Hippocampal formation (tissue), 2 donors: Measurements from ENCODE around the gene RALGAPB.
"Not testable (repeated sequence)": the region's sequence is repeated elsewhere in the genome, so short reads cannot be mapped to it uniquely, and the experiment has no call there.

Experiments
- DNase-seq, 2 donors: peaks; one replicate each; lab custom pipeline; 2025; lab: John Stamatoyannopoulos, UW

The RALGAPB gene

GRCh38 chr20:38497246-38497935 lies 24.7 kb downstream of the RALGAPB start:
- no peak for DNase-seq

DNA sequence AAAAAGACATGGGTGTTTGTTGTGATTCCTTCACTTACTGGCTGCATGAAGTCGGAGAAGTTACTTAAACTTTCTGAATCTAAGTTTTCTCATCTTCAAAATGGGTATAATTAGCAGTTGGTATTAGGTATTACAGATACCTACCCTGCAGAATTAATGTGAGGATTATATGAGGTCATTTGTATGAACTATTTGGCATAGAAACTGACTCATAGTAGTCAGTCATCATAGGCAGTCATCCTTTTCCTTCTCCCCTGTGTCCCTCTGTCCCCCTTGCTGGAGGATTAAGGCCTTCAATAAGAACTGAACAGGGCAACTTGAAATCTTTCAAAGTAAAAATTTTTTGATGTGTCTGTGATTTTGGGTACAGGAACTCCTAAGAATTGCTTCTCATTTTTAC lies 26.3 kb downstream of the RALGAPB start:
- no peak for DNase-seq

DNA sequence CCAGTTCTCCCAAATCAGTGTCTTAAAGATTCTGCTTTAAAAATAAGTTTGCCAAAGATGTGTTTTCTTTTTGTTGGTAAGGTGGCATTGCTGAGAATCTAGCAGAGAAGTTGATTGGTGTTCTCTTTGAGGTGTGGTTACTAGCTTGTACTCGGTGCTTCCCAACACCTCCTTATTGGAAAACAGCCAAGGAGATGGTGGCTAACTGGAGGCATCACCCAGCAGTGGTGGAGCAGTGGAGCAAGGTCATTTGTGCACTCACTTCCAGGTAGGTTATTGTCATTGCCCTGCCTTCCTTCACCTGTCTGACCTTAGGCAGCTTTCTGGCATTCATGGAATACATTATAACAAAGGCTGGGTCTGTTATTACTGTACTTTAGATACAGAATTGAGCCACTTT lies 26.7 kb downstream of the RALGAPB start:
- DNase-seq, result no peak

DNA sequence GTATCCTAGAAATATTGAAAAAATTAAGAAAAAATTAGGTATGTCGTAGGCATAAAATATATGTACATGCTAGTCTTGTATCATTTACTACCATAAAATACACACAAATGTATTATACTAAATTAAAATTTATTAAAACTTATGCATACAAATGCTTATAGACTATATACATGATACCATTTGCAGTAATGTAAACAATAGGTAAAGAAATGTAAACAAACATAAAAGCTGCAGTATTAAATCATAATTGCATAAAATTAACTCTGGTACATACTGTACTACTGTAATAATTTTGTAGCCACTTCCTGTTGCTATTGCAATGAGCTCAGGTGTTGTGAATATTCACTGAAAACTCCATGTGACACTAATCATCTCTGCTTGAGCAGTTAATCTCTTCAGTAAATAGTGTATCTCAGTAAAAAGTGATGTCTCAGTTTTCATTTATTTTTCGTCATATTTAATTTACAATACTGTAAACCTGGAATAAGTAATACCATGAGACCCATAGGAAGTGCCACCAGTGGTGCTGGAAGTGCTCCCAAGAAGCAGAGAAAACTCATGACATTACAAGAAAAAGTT lies 29.3 kb downstream of the RALGAPB start:
- DNase-seq, result no peak

DNA sequence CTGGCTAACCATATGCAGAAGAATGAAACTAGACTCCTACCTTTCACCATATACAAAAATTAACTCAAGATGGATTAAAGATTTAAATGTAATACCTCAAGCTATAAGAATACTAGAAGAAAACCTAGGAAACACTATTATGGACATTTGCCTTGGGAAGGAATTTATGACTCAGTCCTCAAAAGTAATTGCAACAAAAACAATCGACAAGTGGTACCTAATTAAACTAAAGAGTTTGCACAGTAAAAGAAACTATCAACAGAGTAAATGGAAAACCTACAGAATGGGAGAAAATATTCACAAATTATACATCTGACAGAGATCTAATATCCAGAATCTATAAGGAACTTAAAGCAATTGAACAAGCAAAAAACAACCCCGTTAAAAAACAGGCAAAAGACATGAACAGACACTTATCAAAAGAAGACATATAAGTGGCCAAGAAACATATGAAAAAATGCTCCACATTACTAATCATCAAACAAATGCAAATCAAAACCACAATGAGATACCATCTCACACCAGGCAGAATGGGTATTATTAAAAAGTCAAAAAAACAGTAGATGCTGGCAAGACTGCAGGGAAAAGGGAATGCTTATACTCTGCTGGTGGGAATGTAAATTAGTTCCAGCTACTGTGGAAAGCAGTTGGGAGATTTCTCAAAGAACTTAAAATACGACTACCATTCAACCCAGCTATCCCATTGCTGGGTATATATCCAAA lies 31.9 kb downstream of the RALGAPB start:
- DNase-seq, result no peak

DNA sequence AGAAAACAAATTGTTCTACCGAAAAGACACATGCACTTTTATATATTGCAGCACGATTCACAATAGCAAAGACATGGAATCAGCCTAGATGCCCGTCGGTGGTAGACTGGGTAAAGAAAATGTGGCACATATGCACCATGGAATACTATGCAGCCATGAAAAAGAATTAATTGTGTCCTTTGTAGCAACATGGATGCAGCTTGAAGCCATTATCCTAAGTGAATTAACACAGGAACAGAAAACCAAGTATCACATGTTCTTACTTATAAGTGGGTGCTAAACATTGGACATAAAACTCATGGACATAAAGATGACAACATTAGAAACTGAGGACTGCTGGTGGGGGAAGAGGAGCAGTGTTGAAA lies 32.4 kb downstream of the RALGAPB start:
- no peak for DNase-seq

DNA sequence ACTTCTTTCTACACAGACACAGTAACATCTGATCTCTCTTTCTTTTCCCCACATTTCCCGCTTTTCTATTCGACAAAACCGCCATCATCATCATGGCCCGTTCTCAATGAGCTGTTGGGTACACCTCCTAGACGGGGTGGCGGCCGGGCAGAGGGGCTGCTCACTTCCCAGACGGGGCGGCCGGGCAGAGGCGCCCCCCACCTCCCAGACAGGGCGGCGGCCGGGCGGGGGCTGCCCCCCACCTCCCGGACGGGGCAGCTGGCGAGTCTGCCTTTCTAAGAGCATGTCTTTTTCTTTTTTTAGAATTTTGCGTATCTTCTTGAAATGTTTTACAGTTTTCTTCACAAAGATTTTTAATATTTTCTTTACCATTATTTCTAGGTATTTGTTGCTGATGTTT lies 39.1 kb downstream of the RALGAPB start:
- not testable (repeated sequence) for DNase-seq

- no peak for DNase-seq
Observed at GRCh38 chr20:38514185-38514584, 41.5 kb downstream of the RALGAPB start.

DNA sequence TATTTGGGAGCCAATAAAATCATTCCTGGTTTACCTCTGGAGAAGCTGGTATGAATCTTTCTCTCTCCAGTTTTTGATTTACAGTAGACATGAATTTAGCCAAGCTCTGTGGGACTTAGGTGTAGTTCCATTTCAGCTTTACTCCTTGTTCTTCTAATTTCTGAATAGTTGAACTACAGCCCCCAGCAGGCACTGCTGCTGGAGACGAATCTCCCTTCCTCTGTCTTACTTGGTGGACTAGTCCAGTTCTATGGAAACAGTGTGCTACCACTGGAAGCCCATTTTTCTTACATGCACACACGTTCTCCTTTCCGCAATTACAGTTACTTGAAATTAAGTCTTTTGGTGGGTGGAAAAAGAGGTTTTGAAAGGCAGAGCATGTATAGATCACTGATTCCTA lies 42.3 kb downstream of the RALGAPB start:
- no peak for DNase-seq

DNA sequence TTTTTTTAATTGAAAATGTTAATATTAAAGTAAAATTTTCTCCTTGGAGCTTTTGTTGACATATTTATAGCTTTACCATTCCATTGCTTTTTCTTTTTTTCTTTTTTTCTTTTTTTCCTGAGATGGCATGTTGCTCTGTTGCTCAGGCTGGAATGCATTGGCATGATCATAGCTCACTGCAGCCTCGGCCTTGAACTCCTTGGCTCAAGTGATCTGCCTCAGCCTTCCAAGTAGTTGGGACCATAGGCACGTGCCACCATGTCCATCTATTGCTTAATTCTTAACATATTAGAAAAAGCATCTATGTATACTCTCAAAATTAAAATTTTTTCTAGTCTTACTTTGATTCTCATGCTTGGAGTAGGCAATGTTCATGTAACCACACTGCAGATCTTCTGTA lies 43.0 kb downstream of the RALGAPB start:
- DNase-seq, result no peak

DNA sequence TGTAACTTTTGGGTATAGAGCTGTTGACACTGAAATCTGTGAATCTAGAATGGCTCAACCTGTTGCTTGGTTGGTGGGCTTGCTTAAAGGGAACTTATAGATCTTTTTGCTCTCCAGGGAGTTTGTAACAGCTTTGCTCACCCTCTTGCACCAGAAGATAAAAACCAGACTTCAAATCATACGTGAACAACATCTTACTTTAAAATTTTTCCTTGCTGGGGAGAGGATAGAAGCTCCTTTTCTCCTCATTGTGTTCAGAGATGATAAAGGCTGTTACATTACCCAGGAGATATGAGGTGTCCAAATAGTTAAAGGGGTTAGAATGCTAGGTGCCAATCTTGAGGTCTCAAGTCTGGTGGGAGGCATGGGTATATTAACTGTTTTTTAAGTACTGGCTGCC lies 46.8 kb downstream of the RALGAPB start:
- DNase-seq, result no peak

DNA sequence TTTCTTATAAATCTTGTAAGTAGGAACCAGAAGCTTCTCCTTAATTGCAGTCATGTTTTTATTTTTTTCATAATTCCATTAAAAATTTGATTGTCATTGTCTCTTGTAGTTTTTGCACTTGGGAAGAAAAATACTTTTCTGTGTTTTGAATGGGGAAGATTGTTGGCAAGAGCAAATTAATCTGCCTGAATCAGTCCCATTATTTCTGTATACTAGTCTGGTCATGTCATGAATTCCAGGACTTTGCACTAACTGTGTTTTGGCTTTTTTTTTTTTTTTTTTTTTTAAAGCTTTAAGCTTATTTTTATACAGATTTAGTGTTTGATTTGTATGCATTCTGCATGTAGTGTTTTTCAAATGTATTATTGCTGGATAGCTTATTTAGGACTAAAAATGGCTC lies 47.6 kb downstream of the RALGAPB start:
- DNase-seq, result no peak

GRCh38 chr20:38523697-38524096 lies 51.1 kb downstream of the RALGAPB start:
- no peak for DNase-seq

- no peak for DNase-seq
Observed at GRCh38 chr20:38528167-38528566, 55.5 kb downstream of the RALGAPB start.

DNA sequence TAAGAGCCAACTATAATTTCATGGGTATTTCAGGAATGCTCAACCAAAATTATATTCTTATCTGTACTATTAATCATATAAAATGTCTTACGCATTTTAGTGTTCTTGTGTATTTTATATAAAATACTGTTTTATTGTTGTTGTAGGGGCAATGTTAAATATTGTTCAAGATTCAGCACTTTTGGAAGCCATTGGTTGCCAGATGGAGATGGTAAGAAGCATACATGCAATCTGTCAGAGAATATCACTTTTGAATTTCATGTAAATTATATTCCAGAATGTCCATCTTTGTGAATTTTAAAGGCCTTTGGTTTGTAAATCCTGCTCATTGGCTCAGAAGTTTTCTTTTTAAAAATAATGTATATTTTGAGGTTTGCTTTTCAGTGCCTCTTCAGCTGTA lies 58.4 kb downstream of the RALGAPB start:
- no peak for DNase-seq

GRCh38 chr20:38534756-38535155 lies 62.1 kb downstream of the RALGAPB start:
- DNase-seq, result no peak

GRCh38 chr20:38536310-38536709 lies 63.7 kb downstream of the RALGAPB start:
- DNase-seq, result no peak

GRCh38 chr20:38537176-38537575 lies 64.5 kb downstream of the RALGAPB start:
- DNase-seq, result no peak

DNA sequence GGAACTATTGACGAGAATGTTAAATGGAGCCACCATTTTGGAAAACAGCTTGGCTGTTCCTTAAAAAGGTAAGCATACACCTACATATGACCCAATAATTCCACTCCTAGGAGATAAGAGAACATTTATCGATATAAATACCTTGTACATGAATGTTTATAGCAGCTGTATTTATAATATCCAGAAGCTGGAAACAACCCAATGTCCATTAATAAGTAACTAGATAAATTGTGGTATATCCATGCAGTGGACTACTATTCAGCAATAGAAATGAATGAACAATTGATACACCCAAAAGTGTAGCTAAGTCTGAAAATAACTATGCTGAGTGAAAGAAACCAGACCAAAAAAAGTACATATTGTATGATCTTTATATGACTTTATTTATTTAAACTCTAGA lies 66.1 kb downstream of the RALGAPB start:
- DNase-seq, result no peak

DNA sequence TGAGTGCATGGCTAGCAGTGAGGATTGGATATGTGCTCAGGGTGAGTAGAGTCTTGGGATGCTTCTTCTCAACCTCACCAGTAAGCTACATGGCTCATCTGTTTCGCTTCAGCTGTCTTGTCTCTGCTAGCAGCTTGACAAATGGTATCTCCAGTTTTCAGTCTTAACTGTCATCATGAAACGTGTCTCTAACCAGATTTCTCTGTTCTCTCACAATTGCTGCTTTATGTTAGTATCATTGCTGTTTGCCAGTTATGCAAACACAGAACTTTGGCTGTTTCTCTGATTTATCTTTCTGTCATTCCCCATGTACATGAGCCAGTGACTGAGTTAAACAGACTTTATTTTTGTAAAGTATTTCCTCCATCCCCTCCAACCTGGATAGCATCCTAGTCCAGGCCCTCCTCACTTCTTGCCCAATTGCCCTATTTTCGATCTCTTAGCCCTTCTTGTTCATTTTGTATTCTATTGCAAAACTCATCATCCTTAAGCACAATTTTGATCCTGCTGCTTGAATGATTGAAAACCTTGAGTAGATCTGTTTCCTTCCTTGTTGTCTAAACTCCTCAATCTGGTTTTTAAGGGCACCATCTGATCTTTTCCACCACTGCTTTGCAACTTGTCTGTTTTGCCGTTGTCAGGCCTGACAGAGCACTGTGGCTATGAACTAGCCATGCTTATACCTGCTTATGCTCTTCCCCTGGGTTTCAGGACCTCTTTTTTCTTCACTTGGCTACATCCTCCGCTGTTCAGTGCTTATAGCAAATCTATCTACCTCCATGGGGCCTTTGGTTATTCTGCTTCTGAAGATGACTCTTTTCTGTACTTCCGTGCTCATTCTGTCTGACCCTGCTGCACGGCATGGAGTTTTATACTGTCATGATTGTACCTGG lies 70.6 kb downstream of the RALGAPB start:
- peak in 1 of 2 donors; percentile 67 for DNase-seq

DNA sequence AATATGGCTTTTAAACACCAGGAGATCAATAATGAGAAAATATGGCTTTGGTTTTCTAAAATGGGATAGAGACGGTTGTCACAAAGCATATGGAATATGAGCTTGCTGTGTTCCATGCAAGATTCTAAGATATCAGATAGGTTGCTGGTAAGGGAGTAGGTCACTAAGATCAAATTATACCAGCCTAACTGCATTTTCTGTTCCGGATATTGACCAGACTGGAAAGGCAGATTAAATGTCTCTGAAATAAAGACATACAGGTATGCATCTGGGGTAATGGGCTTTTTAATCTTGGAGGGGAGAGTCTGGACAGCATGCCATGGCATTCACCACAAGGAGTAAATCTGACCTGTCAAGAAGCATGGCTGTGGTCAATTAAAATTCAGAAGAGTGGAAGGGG lies 73.1 kb downstream of the RALGAPB start:
- DNase-seq, result no peak

GRCh38 chr20:38547288-38548085 lies 74.8 kb downstream of the RALGAPB start:
- no peak for DNase-seq
